ENCODE measurements around the gene C16orf95. TPM values are rescaled to one million over a fixed set of nuclear protein-coding genes. Genes with fewer than 3 reads are reported as not detected.

The C16orf95 gene
- total and polyA plus RNA-seq, 2 of the 4 experiments (the other 2 are of a cell fraction) = 2.0 to 4.7 TPM

DNA sequence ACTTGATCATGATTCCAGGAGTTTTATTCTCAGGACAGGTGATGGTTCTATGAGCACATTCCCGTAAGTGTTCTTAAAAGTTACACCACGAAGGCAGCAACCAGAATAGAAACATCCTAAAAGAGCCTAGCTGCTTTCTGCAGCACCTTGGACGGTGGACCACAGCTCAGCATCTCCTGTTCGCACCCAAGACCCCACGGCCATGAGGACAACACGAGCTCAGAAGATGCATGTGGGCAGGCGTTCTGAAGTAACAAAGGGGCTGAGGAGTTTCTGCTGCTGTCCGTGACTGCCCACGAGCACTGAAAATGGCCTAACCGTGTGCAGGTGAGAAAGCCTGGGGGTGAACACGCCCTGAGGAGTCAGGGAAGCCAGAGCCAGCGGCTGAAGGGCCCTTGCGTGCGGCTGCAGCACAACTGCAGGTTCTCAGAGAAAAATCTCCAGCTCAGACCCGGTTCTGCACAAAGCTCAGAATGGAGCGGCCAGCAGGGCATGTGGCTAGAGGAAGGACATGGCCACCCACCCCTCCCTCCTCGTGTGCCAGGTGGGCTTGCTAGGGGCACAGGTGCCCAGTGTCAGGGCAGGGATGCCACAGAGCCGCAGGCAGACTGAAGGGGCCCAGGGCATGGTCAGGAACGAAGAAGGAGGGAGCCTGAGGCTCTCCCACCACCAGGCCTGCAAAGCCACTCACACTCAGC is 10.8 kb upstream of the C16orf95 start:
- Histone ChIP-seq H3K27me3 (ENCODE audit: control insufficient read depth, insufficient read depth, low read length) (no peaks in the 10 kb centered on the region), H4K8ac (ENCODE audit: low read depth in 2 of 2, low read length in 2 of 2) (no peak overlapping the region), H2AK9ac (replicated peaks; ENCODE audit: low read depth, low read length, poor library complexity) (no peak overlapping the region), H3K79me1 (ENCODE audit: low read depth in 1 of 2, low read length in 2 of 2) (peaks cover 0 to 13% of the 10 kb centered on the region in 2 experiments; a peak in 3 of 4 replicates), H2AFZ (replicated peaks; ENCODE audit: low read length, poor library complexity) (no peak overlapping the region), H4K5ac (ENCODE audit: low read depth, low read length) (no peak overlapping the region), H3K23ac (ENCODE audit: low read depth, low read length) (no peak overlapping the region), H3K4me3 (ENCODE audit: insufficient read depth, low read depth, low read length) (no peak overlapping the region), H2BK20ac (ENCODE audit: low read depth, low read length) (no peak overlapping the region), H4K91ac (ENCODE audit: insufficient read depth, low read depth, low read length) (no peak overlapping the region), H3K14ac (replicated peaks; ENCODE audit: low read depth, low read length) (no peak overlapping the region), H3K4ac (ENCODE audit: low read depth, low read length) (no peak overlapping the region), H3K56ac (ENCODE audit: extremely low read depth, insufficient read depth, low read length) (no peak overlapping the region), H2BK5ac (ENCODE audit: low read depth, low read length, poor library complexity, severe bottlenecking) (no peak overlapping the region), H2BK120ac (ENCODE audit: low read depth, low read length) (no peak overlapping the region), H2BK15ac (ENCODE audit: low read depth, low read length) (no peak overlapping the region), H3K4me2 (ENCODE audit: low read depth, low read length) (no peak overlapping the region), H3K18ac (ENCODE audit: low read depth, low read length) (no peak overlapping the region), H3K9ac (ENCODE audit: low read depth, low read length) (no peak overlapping the region), H3K4me1 (ENCODE audit: control insufficient read depth, insufficient read depth, low read length) (peaks cover 9% of the 10 kb centered on the region; the same call in 1 of the 2 replicates), H3K9me1 (ENCODE audit: insufficient read depth, low read length) (0 out of 2 replicates have a peak, but pooled peaks cover 3% of the 10 kb centered on the region), H3K27ac (ENCODE audit: insufficient read depth, low read length) (no peak overlapping the region), H4K20me1 (ENCODE audit: insufficient read depth, low read length) (peaks cover 18% of the 10 kb centered on the region), H3K9me3 (ENCODE audit: control insufficient read depth, insufficient read depth, low read length) (no peaks in the 10 kb centered on the region), H3K36me3 (ENCODE audit: control insufficient read depth, insufficient read depth, low read length) (peaks cover 27% of the 10 kb centered on the region; the same call in 1 of the 2 replicates), H2AK5ac (ENCODE audit: low read depth, low read length) (no peak overlapping the region)
- DNase-seq (no peak), ATAC-seq (ENCODE audit: low read depth) (no peak)
- dilution Hi-C loops (cut with HindIII; ENCODE audit: low sequenced_read_pairs, unreplicated experiment) (no loop called here), intact Hi-C loops (cut with micrococcal nuclease) (no loop called here), in situ Hi-C loops (cut with MboI; ENCODE audit: low sequenced_read_pairs) (loop anchor here (10.0 kb wide), 1 partner anchor 307 kb away; no protein-coding TSS in a partner anchor)
- no peak for TF ChIP-seq CHD1 (IDR thresholded peaks at IDR 0.05; ENCODE audit: low read depth, low read length)
- no peak for TF ChIP-seq RCOR1 (IDR thresholded peaks at IDR 0.05; ENCODE audit: insufficient replicate concordance, low read length)
- TF ChIP-seq BHLHE40 (IDR thresholded peaks at IDR 0.05; ENCODE audit: low read depth, low read length) = no peak
- TF ChIP-seq, protein P1, sequence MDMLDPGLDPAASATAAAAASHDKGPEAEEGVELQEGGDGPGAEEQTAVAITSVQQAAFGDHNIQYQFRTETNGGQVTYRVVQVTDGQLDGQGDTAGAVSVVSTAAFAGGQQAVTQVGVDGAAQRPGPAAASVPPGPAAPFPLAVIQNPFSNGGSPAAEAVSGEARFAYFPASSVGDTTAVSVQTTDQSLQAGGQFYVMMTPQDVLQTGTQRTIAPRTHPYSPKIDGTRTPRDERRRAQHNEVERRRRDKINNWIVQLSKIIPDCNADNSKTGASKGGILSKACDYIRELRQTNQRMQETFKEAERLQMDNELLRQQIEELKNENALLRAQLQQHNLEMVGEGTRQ (IDR thresholded peaks at IDR 0.05; ENCODE audit: low read depth, low read length) = no peak
- TF ChIP-seq SMC3 (IDR thresholded peaks at IDR 0.05; ENCODE audit: low read depth, low read length) = no peak
- no peak for TF ChIP-seq RFX5 (IDR thresholded peaks at IDR 0.05; ENCODE audit: low read depth, low read length)
- ChIA-PET POLR2A (ENCODE audit: unreplicated experiment) (no interaction called here), CTCF (no interaction called here)
- no TSS peak for BruUV-seq (replicated peaks)
- 92% methylated on average over 12 of the region's 19 CpGs; no CpG with 5 or more reads in 1 of the 2 experiments for WGBS, 2 experiments (ENCODE audit: extremely low coverage in 2 of 2, insufficient read length in 1 of 2)

Measured in IMR-90 (cell line).